CD4-positive, alpha-beta T cell treated with Interleukin-21 for 1 hour (primary cell): ENCODE data around the gene CNKSR2.

Experiments used
- DNase-seq: peaks from one replicate; pipeline ENCODE4 v3.0.0-alpha.2; 2020

CNKSR2 gene

GRCh38 chrX:21620234-21620633, 246.0 kb downstream of the CNKSR2 start:
- DNase-seq = no peak

- DNase-seq = no peak
Measured at GRCh38 chrX:21623778-21624501, 249.7 kb downstream of the CNKSR2 start.

GRCh38 chrX:21632027-21632426, 257.8 kb downstream of the CNKSR2 start:
- DNase-seq = no peak

GRCh38 chrX:21638311-21638710, 264.1 kb downstream of the CNKSR2 start:
- no peak for DNase-seq

GRCh38 chrX:21639775-21640174, 265.6 kb downstream of the CNKSR2 start:
- no peak for DNase-seq

GRCh38 chrX:21645431-21645830, 271.2 kb downstream of the CNKSR2 start:
- no peak for DNase-seq

GRCh38 chrX:21645886-21646285, 271.7 kb downstream of the CNKSR2 start:
- DNase-seq = no peak

GRCh38 chrX:21655901-21656586, 281.8 kb downstream of the CNKSR2 start:
- DNase-seq = no peak

GRCh38 chrX:21656587-21657317, 282.5 kb downstream of the CNKSR2 start:
- DNase-seq = no peak

- DNase-seq = no peak
Measured at GRCh38 chrX:21657318-21658151, 283.3 kb downstream of the CNKSR2 start.

- no peak for DNase-seq
Measured at GRCh38 chrX:21658152-21658737, 284.0 kb downstream of the CNKSR2 start, which contains the start of gene KLHL34. KLHL34 (minus strand) TSS chrX:21658330; CDS start chrX:21657788, 542 bp downstream.

- DNase-seq = peak; percentile 2
Measured at GRCh38 chrX:21658746-21659145, 284.5 kb downstream of the CNKSR2 start.

GRCh38 chrX:21659320-21659719, 285.1 kb downstream of the CNKSR2 start:
- DNase-seq = no peak

- DNase-seq = no peak
Measured at GRCh38 chrX:21660156-21660555, 285.9 kb downstream of the CNKSR2 start.

GRCh38 chrX:21661316-21661715, 287.1 kb downstream of the CNKSR2 start:
- DNase-seq = no peak

- no peak for DNase-seq
Measured at GRCh38 chrX:21662761-21663160, 288.5 kb downstream of the CNKSR2 start.

GRCh38 chrX:21666252-21666651, 292.0 kb downstream of the CNKSR2 start:
- no peak for DNase-seq

- DNase-seq = no peak
Measured at GRCh38 chrX:21666679-21667078, 292.5 kb downstream of the CNKSR2 start.

- no peak for DNase-seq
Measured at GRCh38 chrX:21674430-21675186, 300.4 kb downstream of the CNKSR2 start.

- DNase-seq = no peak
Measured at GRCh38 chrX:21675931-21676330, 301.7 kb downstream of the CNKSR2 start.

- no peak for DNase-seq
Measured at GRCh38 chrX:21678048-21678612, 303.9 kb downstream of the CNKSR2 start.
